PC-3 (cell line): ENCODE results near the gene C8A.

Experiments
- EZH2 ChIP-seq: fragments of 300-600 bp; sonication (generic); IDR thresholded peaks from one replicate; pipeline ENCODE4 v1.6.1; 2017; ENCODE audit warnings: antibody characterized with exemption, mild to moderate bottlenecking, low read length; ENCODE audit not compliant: unreplicated experiment
- EZH2phosphoT487 ChIP-seq: fragments of 300-600 bp; sonication (generic); IDR thresholded peaks from 2 replicates; pipeline ENCODE4 v1.6.1; 2018; ENCODE audit warnings: mild to moderate bottlenecking, antibody characterized with exemption, low read length, borderline replicate concordance
- TF ChIP-seq, protein P1 (sequence below): fragments of 300-600 bp; sonication (generic); conservative IDR thresholded peaks from 2 replicates; pipeline ENCODE4 v1.5.1; 2017; ENCODE audit warnings: antibody characterized with exemption, low read depth, mild to moderate bottlenecking, low read length

DNA sequence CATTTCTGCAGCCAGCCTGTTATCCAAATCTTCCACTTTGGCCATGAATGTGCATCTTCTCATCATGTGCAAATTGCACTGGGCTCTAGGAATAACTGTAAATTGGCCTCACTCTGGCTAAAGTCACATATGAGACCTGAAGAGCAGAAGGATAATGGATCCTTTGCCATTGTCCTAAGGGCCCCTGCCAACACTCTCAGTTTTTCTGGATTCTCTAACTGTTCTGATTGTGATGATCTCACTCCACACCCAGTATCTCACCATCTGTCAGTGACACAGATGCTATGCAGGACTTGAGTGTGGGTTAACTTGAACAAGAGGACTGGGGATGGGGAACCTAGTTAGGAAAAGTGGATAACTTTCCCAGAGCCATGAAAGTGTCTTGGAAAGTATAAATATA, 26.9 kb upstream of the C8A start:
- TF ChIP-seq, protein P1, sequence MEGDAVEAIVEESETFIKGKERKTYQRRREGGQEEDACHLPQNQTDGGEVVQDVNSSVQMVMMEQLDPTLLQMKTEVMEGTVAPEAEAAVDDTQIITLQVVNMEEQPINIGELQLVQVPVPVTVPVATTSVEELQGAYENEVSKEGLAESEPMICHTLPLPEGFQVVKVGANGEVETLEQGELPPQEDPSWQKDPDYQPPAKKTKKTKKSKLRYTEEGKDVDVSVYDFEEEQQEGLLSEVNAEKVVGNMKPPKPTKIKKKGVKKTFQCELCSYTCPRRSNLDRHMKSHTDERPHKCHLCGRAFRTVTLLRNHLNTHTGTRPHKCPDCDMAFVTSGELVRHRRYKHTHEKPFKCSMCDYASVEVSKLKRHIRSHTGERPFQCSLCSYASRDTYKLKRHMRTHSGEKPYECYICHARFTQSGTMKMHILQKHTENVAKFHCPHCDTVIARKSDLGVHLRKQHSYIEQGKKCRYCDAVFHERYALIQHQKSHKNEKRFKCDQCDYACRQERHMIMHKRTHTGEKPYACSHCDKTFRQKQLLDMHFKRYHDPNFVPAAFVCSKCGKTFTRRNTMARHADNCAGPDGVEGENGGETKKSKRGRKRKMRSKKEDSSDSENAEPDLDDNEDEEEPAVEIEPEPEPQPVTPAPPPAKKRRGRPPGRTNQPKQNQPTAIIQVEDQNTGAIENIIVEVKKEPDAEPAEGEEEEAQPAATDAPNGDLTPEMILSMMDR: no peak
- no peak for TF ChIP-seq EZH2phosphoT487
- no peak for TF ChIP-seq EZH2
